ENCODE measurements around the gene CPED1.
"Not testable (repeated sequence)": the region's sequence is repeated elsewhere in the genome, so short reads cannot be mapped to it uniquely, and the experiment has no call there.

The CPED1 gene

DNA sequence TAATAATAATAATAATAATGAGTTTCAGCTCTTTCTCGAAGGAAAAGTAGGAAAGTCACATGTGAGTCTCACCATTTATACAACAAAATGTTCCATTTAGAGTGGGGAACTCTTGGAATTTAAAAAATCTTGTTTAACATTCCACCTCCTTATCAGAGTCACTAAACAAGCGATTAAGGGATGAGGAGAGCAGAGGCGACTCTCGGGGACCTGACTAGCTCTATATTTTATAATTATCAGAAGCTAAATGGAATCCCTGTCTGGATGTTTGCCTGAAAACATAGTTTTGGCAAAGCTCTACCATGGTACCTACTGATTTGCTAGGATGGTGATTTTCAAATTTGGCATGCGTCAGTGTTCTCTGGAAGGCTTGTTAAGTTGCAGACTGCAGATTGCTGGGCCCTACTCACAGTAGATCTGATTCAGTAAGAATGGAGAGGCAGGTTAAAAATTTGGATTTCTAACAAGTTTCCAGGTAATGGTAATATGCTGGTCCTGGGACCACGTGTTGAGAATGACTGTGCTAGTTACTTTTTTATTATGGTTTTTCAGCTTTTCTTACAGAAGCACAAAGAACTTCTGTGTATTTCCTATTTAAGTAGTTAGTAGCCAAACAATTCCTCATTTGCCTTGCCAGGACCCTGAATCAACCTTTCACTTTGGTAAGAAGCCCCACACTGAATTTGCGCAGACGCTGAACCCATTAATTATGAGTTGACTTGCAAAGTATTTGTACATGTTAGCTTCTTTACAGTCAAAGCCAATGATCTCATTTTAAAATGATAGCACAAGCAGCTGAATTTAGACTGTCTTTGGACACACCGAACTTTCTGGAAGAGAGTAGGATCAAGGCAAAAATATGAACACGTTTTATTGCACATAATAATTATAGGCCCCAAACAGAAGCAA is 39.5 kb downstream of the CPED1 start:
- Histone ChIP-seq H3K4me1 (ENCODE audit: control insufficient read depth, insufficient read depth, low read length) (no peaks in the 10 kb centered on the region), H3K27ac (ENCODE audit: low read length) (no peak overlapping the region), H3K4me3 (ENCODE audit: low read length) (no peak overlapping the region), H3K36me3 (ENCODE audit: control insufficient read depth, insufficient read depth, low read length) (no peaks in the 10 kb centered on the region), H3K9me3 (ENCODE audit: control insufficient read depth, insufficient read depth, low read length) (no peaks in the 10 kb centered on the region), H3K27me3 (ENCODE audit: control insufficient read depth, insufficient read depth, low read length) (no peaks in the 10 kb centered on the region)
- DNase-seq (ENCODE audit: low read depth, low spot score) = no peak
- WGBS (ENCODE audit: insufficient coverage, insufficient read length) = no CpG with 5 or more reads among the region's 10 CpGs

DNA sequence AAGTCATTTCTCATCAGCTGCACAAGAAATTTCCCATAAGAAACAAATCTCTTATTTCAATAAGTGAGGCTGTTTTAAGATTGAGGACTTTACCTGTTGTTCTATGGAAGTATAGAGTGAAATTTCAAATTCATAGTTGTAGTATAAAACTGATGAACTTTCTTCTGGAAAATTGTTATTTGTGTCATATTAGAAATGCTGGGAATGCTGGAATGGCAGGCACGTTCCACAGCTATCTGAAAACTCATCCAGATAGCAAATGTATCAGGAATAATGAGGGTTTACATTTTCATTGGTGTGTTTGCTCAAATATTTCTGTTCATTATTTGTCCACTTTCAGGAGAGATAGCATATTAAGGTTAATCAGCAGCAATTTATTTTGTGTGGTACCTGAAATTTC is 40.8 kb downstream of the CPED1 start:
- Histone ChIP-seq H3K27me3 (ENCODE audit: control insufficient read depth, insufficient read depth, low read length) (no peaks in the 10 kb centered on the region), H3K4me1 (ENCODE audit: control insufficient read depth, insufficient read depth, low read length) (no peaks in the 10 kb centered on the region), H3K36me3 (ENCODE audit: control insufficient read depth, insufficient read depth, low read length) (no peaks in the 10 kb centered on the region), H3K27ac (ENCODE audit: low read length) (no peak overlapping the region), H3K9me3 (ENCODE audit: control insufficient read depth, insufficient read depth, low read length) (no peaks in the 10 kb centered on the region), H3K4me3 (ENCODE audit: low read length) (no peak overlapping the region)
- DNase-seq (ENCODE audit: low read depth, low spot score) = no peak
- no CpG with 5 or more reads among the region's 1 CpG for WGBS (ENCODE audit: insufficient coverage, insufficient read length)

DNA sequence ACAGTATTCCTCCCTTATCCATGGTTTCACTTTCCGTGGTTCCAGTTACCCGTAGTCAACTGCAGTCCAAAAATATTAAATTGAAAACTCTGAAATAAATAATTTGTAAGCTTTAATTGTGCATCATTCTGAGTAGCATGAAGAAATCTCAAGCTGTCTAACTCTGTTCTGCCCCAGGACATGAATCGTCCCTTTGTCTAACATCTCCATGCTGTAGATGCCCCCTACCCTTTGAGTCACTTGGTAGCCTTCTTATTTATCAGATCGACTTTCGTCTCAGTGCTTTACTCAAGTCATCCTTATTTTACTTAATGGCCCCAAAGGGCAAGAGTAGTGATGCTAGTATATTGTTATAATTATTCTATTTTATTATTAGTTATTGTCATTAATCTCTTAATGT is 41.8 kb downstream of the CPED1 start:
- Histone ChIP-seq H3K4me1 (ENCODE audit: control insufficient read depth, insufficient read depth, low read length) (no peaks in the 10 kb centered on the region), H3K4me3 (ENCODE audit: low read length) (no peak overlapping the region), H3K27ac (ENCODE audit: low read length) (no peak overlapping the region), H3K9me3 (ENCODE audit: control insufficient read depth, insufficient read depth, low read length) (no peaks in the 10 kb centered on the region), H3K27me3 (ENCODE audit: control insufficient read depth, insufficient read depth, low read length) (no peaks in the 10 kb centered on the region), H3K36me3 (ENCODE audit: control insufficient read depth, insufficient read depth, low read length) (no peaks in the 10 kb centered on the region)
- no peak for DNase-seq (ENCODE audit: low read depth, low spot score)
- WGBS (ENCODE audit: insufficient coverage, insufficient read length) = no CpG with 5 or more reads among the region's 5 CpGs

- no peak for DNase-seq (ENCODE audit: low read depth, low spot score)
- Histone ChIP-seq H3K4me3 (ENCODE audit: low read length) (no peak overlapping the region), H3K36me3 (ENCODE audit: control insufficient read depth, insufficient read depth, low read length) (no peaks in the 10 kb centered on the region), H3K27me3 (ENCODE audit: control insufficient read depth, insufficient read depth, low read length) (no peaks in the 10 kb centered on the region), H3K9me3 (ENCODE audit: control insufficient read depth, insufficient read depth, low read length) (no peaks in the 10 kb centered on the region), H3K4me1 (ENCODE audit: control insufficient read depth, insufficient read depth, low read length) (no peaks in the 10 kb centered on the region), H3K27ac (ENCODE audit: low read length) (no peak overlapping the region)
- WGBS (ENCODE audit: insufficient coverage, insufficient read length) = no CpG with 5 or more reads among the region's 7 CpGs
Measured at GRCh38 chr7:121032645-121033460, 44.3 kb downstream of the CPED1 start.

DNA sequence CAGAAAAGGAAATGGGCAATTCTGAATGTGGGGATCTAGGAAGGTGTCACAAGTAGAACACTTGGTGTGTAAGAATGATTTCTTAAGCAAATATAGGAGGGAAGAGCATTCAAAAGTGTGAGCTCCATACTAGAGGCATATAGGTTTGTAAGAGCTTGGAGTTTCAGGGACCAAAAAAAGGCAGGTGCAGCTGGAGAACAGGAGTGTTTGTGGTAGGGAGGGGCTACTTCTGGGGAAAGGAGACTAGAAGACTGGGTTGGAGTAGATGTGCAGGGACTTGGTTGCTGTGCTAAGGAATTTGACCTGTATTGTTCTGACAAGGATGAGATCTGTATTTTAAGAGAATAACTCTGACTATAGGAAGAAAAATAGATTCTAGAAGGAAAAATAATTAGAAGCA is 46.4 kb downstream of the CPED1 start:
- no peaks in the 10 kb centered on the region for H3K9me3 ChIP-seq (ENCODE audit: control insufficient read depth, insufficient read depth, low read length)
- no peak overlapping the region for H3K4me3 ChIP-seq (ENCODE audit: low read length)
- no peak for DNase-seq (ENCODE audit: low read depth, low spot score)
- no peaks in the 10 kb centered on the region for H3K27me3 ChIP-seq (ENCODE audit: control insufficient read depth, insufficient read depth, low read length)
- no peaks in the 10 kb centered on the region for H3K4me1 ChIP-seq (ENCODE audit: control insufficient read depth, insufficient read depth, low read length)
- no peaks in the 10 kb centered on the region for H3K36me3 ChIP-seq (ENCODE audit: control insufficient read depth, insufficient read depth, low read length)
- no peak overlapping the region for H3K27ac ChIP-seq (ENCODE audit: low read length)

DNA sequence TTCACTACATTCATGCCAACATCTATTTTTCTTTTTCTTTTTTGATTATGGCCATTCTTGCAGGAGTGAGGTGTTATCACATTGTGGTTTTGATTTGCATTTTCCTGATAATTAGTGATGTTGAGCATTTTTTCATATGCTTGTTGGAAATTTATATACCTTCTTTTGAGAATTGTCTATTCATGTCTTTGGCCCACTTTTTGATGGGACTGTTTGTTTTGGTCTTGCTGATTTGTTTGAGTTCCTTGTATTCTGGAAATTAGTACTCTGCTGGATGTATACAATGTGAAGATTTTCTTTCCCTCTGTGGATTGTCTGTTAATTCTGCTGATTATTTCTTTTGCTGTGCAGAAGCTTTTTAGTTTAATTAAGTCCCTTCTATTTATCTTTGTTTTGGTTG is 48.3 kb downstream of the CPED1 start:
- DNase-seq (ENCODE audit: low read depth, low spot score); H3K27ac ChIP-seq (ENCODE audit: low read length); H3K36me3 ChIP-seq (ENCODE audit: control insufficient read depth, insufficient read depth, low read length); H3K27me3 ChIP-seq (ENCODE audit: control insufficient read depth, insufficient read depth, low read length); H3K4me3 ChIP-seq (ENCODE audit: low read length); H3K9me3 ChIP-seq (ENCODE audit: control insufficient read depth, insufficient read depth, low read length); H3K4me1 ChIP-seq (ENCODE audit: control insufficient read depth, insufficient read depth, low read length): not testable (repeated sequence)

- H3K4me3 ChIP-seq (ENCODE audit: low read length); H3K9me3 ChIP-seq (ENCODE audit: control insufficient read depth, insufficient read depth, low read length); H3K4me1 ChIP-seq (ENCODE audit: control insufficient read depth, insufficient read depth, low read length); DNase-seq (ENCODE audit: low read depth, low spot score); H3K36me3 ChIP-seq (ENCODE audit: control insufficient read depth, insufficient read depth, low read length); H3K27ac ChIP-seq (ENCODE audit: low read length); H3K27me3 ChIP-seq (ENCODE audit: control insufficient read depth, insufficient read depth, low read length): not testable (repeated sequence)
- no CpG with 5 or more reads among the region's 2 CpGs for WGBS (ENCODE audit: insufficient coverage, insufficient read length)
Measured at GRCh38 chr7:121037329-121037728, 48.8 kb downstream of the CPED1 start.

- H3K4me1 ChIP-seq (ENCODE audit: control insufficient read depth, insufficient read depth, low read length) = no peaks in the 10 kb centered on the region
- no peak for DNase-seq (ENCODE audit: low read depth, low spot score)
- H3K9me3 ChIP-seq (ENCODE audit: control insufficient read depth, insufficient read depth, low read length) = no peaks in the 10 kb centered on the region
- H3K4me3 ChIP-seq (ENCODE audit: low read length) = no peak overlapping the region
- WGBS (ENCODE audit: insufficient coverage, insufficient read length) = no CpG with 5 or more reads among the region's 4 CpGs
- H3K36me3 ChIP-seq (ENCODE audit: control insufficient read depth, insufficient read depth, low read length) = no peaks in the 10 kb centered on the region
- H3K27ac ChIP-seq (ENCODE audit: low read length) = no peak overlapping the region
- no peaks in the 10 kb centered on the region for H3K27me3 ChIP-seq (ENCODE audit: control insufficient read depth, insufficient read depth, low read length)
Measured at GRCh38 chr7:121037957-121038716, 49.6 kb downstream of the CPED1 start.

- Histone ChIP-seq H3K4me3 (ENCODE audit: low read length) (no peak overlapping the region), H3K36me3 (ENCODE audit: control insufficient read depth, insufficient read depth, low read length) (no peaks in the 10 kb centered on the region), H3K27me3 (ENCODE audit: control insufficient read depth, insufficient read depth, low read length) (no peaks in the 10 kb centered on the region), H3K9me3 (ENCODE audit: control insufficient read depth, insufficient read depth, low read length) (no peaks in the 10 kb centered on the region), H3K27ac (ENCODE audit: low read length) (no peak overlapping the region), H3K4me1 (ENCODE audit: control insufficient read depth, insufficient read depth, low read length) (no peaks in the 10 kb centered on the region)
- no CpG with 5 or more reads among the region's 7 CpGs for WGBS (ENCODE audit: insufficient coverage, insufficient read length)
- no peak for DNase-seq (ENCODE audit: low read depth, low spot score)
Measured at GRCh38 chr7:121038717-121039509, 50.4 kb downstream of the CPED1 start.

DNA sequence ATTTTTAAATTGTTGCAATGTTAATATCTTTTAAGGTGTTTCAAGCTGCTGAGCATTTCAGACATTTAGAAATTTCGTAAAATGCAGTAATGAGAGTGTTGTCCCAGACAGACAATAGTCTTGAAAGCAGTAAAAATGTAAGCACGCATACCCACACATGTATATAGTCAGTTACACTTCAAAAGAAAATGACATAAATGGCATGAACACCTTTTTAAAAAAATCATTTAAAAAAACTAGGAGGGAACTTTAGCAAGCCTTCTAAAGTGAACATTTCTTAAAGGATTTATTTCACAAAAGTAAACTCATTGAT is 51.0 kb downstream of the CPED1 start:
- H3K27me3 ChIP-seq (ENCODE audit: control insufficient read depth, insufficient read depth, low read length) = no peaks in the 10 kb centered on the region
- WGBS (ENCODE audit: insufficient coverage, insufficient read length) = no CpG with 5 or more reads among the region's 2 CpGs

More for the DNA sequence above, 51.0 kb downstream of the CPED1 start:
- H3K9me3 ChIP-seq (ENCODE audit: control insufficient read depth, insufficient read depth, low read length) = no peaks in the 10 kb centered on the region
- H3K36me3 ChIP-seq (ENCODE audit: control insufficient read depth, insufficient read depth, low read length) = no peaks in the 10 kb centered on the region
- H3K4me1 ChIP-seq (ENCODE audit: control insufficient read depth, insufficient read depth, low read length) = no peaks in the 10 kb centered on the region
- H3K27ac ChIP-seq (ENCODE audit: low read length) = no peak overlapping the region
- DNase-seq (ENCODE audit: low read depth, low spot score) = no peak
- H3K4me3 ChIP-seq (ENCODE audit: low read length) = no peak overlapping the region

Data from iPS DF 6.9 (cell line).